ENCODE measurements around the gene GPR153. TPM values are rescaled to one million over a fixed set of nuclear protein-coding genes. Genes with fewer than 3 reads are reported as not detected.
A peak's percentile ranks its signal among the peaks of the same experiment; 100 is the strongest.

GPR153 gene
- total and polyA plus RNA-seq, 10 donors, result 2.1 to 26.6 (median 12.4) TPM

DNA sequence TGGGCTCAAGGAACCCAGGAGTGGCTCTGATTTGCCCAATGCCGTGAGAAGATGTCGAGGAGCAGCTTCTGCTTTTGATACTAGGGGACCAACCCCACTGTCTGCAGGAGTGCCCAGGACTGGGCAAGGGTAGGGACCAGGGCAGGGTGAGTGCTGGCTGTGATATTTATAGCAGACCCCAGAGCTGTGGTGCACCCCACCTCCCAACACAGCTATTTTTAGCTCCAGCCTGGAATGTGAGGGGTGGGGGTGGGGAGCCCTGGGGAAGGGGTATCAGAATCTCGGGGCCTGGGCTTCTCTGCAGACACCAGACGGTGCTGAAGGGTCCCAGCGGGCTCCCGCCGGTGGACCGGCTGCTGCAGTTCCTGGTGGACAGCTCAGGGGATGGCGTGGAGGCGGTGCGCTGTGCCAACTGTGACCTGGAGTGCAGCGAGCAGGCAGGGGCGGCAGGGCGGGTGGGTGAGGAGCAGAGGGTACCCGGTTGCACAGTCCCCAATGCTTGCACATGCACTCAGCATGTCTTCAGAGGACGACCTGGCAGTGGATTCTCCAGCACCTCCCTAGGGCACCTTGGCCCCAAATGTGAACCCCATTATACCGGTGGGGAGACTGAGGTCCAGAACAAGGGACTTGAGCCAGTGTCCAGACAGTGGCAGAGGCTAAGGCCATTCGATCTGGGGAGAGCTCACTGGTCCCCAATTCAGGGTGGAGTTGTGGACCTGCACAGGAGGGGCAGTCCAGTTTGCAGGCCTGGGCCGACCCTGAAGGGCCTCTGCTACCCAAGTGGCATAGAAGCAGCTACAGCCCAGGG is 53.6 kb downstream of the GPR153 start:
- WGBS, 5 donors, result 64 to 80% (median 73%) methylated on average over 4 to 19 of the region's 19 CpGs
- Histone ChIP-seq H3K4me1 (peaks cover 31 to 63% (median 42%) of the 10 kb centered on the region in 6 donors), H3K27ac (no peak overlapping the region), H3K27me3 (replicated peaks in 1 of 7) (peaks cover 0 to 74% (median 39%) of the 10 kb centered on the region in 7 donors), H3K36me3 (no peaks in the 10 kb centered on the region), H3K4me3 (peak overlapping the region in 1 of 8 donors; percentile 86), H3K9me3 (no peaks in the 10 kb centered on the region)
- intact Hi-C loops (cut with DNase I; ENCODE audit: low total_unique reads), result no loop called here
- no peak for DNase-seq
- no peak for TF ChIP-seq POLR2AphosphoS5 (IDR thresholded peaks at IDR 0.05)
- TF ChIP-seq, protein P1, sequence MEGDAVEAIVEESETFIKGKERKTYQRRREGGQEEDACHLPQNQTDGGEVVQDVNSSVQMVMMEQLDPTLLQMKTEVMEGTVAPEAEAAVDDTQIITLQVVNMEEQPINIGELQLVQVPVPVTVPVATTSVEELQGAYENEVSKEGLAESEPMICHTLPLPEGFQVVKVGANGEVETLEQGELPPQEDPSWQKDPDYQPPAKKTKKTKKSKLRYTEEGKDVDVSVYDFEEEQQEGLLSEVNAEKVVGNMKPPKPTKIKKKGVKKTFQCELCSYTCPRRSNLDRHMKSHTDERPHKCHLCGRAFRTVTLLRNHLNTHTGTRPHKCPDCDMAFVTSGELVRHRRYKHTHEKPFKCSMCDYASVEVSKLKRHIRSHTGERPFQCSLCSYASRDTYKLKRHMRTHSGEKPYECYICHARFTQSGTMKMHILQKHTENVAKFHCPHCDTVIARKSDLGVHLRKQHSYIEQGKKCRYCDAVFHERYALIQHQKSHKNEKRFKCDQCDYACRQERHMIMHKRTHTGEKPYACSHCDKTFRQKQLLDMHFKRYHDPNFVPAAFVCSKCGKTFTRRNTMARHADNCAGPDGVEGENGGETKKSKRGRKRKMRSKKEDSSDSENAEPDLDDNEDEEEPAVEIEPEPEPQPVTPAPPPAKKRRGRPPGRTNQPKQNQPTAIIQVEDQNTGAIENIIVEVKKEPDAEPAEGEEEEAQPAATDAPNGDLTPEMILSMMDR (IDR thresholded peaks at IDR 0.05 in 8 of 11, conservative IDR thresholded peaks at IDR 0.05 in 3 of 11), result no peak
- no peak for TF ChIP-seq POLR2A (IDR thresholded peaks at IDR 0.05)

DNA sequence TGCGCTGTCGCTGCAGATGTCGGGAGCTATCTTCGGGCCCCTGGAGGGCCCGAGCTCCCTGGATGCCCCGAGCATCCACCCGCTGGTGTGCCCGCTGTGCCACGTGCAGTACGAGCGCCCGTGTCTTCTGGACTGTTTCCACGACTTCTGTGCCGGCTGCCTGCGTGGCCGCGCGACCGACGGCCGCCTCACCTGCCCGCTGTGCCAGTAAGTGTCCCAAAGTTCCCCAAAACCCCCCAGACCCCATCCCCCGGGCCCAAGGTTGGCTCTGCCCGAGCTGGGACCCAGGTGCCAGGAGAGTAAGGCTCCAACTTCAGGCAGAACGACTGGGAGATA is 54.4 kb downstream of the GPR153 start:
- Histone ChIP-seq H3K4me3 (peak overlapping the region; percentile 32 to 86 (median 54)), H3K4me1 (peaks cover 31 to 59% (median 42%) of the 10 kb centered on the region in 6 donors), H3K9me3 (no peaks in the 10 kb centered on the region), H3K27me3 (replicated peaks in 1 of 7) (peaks cover 0 to 67% (median 39%) of the 10 kb centered on the region in 7 donors), H3K36me3 (no peaks in the 10 kb centered on the region), H3K27ac (no peak overlapping the region)
- WGBS, 5 donors, result 6 to 20% (median 10%) methylated on average over 1 to 25 of the region's 25 CpGs
- no peak for TF ChIP-seq POLR2A (IDR thresholded peaks at IDR 0.05)
- TF ChIP-seq, protein P1 (IDR thresholded peaks at IDR 0.05 in 8 of 11, conservative IDR thresholded peaks at IDR 0.05 in 3 of 11), result no peak
- no peak for TF ChIP-seq POLR2AphosphoS5 (IDR thresholded peaks at IDR 0.05)
- DNase-seq, result no peak
- intact Hi-C loops (cut with DNase I; ENCODE audit: low total_unique reads), result no loop called here

DNA sequence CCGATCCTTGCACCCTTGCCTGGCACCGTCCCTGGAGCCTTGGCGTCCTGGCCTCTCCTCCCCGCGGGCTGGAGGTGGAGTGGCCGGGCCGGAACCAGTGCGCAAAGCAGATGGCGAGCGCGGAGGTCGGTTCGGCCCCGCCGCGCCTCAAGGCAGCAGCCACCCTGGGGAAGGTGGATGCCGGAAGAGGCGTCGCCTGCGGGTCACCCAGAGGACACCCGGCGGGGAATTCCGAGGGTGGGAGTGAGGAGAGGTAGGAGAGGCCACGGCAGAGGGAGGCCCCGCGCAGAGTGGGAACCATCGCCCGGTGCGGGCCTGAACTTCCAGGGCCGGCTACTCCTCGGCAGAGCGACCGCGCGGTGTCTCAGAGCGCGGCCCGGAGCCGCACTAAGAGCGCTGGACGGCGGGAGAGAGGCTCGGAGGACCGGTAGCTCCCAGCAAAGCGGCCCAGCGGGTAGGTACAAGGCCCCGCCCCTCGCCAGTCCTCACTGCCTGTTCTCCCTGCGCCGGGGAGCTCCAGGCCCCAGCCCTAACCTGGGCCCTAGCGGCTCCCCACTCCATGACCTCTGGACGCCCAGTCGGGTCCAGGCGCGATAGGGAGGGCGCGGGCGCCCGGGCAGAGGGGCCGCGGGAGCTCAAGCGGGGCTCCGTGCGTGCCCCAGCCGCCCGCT is 54.9 kb downstream of the GPR153 start, which contains the start of gene RNF207:
RNF207 (plus strand) TSS at position 271 of the 671 bp plus-strand sequence. CDS start 417 bp downstream, outside the sequence.
- Histone ChIP-seq H3K9me3 (no peaks in the 10 kb centered on the region), H3K4me3 (peak within 1 kb of the TSS; percentile 32 to 86 (median 54)), H3K4me1 (peaks cover 31 to 59% (median 42%) of the 10 kb centered on the region in 6 donors), H3K27ac (peak within 1 kb of the TSS in 4 of 8 donors; percentile 13 to 57 (median 31)), H3K36me3 (no peaks in the 10 kb centered on the region), H3K27me3 (replicated peaks in 1 of 7) (peaks cover 0 to 63% (median 39%) of the 10 kb centered on the region in 7 donors)
- DNase-seq, result no peak
- WGBS, 5 donors, result 1 to 2% (median 1%) methylated on average over 36 to 66 of the region's 66 CpGs
- intact Hi-C loops (cut with DNase I; ENCODE audit: low total_unique reads), result no loop called here
- peak in 1 of 3 donors; percentile 7 for TF ChIP-seq POLR2A (IDR thresholded peaks at IDR 0.05)
- TF ChIP-seq, protein P1 (IDR thresholded peaks at IDR 0.05 in 8 of 11, conservative IDR thresholded peaks at IDR 0.05 in 3 of 11), result no peak
- TF ChIP-seq POLR2AphosphoS5 (IDR thresholded peaks at IDR 0.05), result peak; percentile 19 to 70 (median 59)

DNA sequence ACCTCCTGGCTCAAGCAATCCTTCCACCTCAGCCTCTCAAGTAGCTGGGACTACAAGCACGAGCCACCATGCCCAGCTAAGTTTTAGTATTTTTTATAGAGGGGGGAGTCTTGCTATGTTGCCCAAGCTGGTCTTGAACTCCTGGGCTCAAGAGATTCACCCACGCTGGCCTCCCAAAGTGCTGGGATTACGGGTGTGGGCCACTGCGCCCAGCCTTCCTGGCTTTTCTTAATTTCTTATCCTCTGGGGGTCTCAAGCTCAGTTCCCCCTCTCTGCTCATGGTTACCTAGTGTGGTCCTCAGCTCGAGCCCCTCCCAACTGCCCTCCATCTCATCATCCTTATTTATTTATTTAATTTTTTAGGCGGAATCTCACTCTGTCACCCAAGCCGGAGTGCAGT is 58.6 kb downstream of the GPR153 start:
- 86 to 91% (median 88%) methylated on average over 7 of the region's 7 CpGs for WGBS, 5 donors
- H3K9me3 ChIP-seq, result no peaks in the 10 kb centered on the region
- H3K4me1 ChIP-seq, result peaks cover 33 to 57% (median 48%) of the 10 kb centered on the region in 6 donors
- H3K27me3 ChIP-seq (replicated peaks in 1 of 7), result peaks cover 0 to 32% (median 22%) of the 10 kb centered on the region in 7 donors
- intact Hi-C loops (cut with DNase I; ENCODE audit: low total_unique reads), result no loop called here
- TF ChIP-seq POLR2AphosphoS5 (IDR thresholded peaks at IDR 0.05) (no peak), POLR2A (IDR thresholded peaks at IDR 0.05) (no peak)
- H3K4me3 ChIP-seq, result no peak overlapping the region
- H3K36me3 ChIP-seq, result peaks cover 0 to 4% (median 2%) of the 10 kb centered on the region in 6 donors
- no peak overlapping the region for H3K27ac ChIP-seq
- DNase-seq, result no peak
